ENCODE data around the gene RHOBTB3.

DNA sequence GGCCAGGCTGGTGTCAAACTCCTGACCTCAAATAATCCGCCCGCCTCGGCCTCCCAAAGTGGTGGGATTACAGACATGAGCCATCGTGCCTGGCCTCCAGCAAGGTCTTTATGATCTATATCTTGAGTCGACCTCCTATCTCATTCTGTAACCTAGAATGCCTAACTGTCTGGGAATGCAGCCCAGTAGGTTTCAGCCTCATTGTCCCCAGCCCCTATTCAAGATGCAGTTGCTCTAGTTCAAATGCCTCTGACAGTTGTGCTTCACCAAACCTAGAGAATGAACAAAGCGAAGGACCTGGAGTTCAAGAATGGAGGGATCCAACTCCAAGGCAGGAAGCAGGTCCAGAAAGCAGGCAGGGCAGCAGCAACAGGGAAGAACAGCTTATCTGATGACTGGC is 60.6 kb downstream of the RHOBTB3 start:
- TF ChIP-seq CTCF (IDR thresholded peaks at IDR 0.05) (no peak), POLR2A (IDR thresholded peaks at IDR 0.05) (no peak)

All from suprapubic skin (tissue), 3 donors.